ENCODE data around the gene BRINP2.

BRINP2 gene

GRCh38 chr1:177328251-177328650 lies 157.5 kb downstream of the BRINP2 start:
- no peaks in the 10 kb centered on the region for H3K79me2 ChIP-seq (ENCODE audit: insufficient read depth, low read length)
- TF ChIP-seq CTCF (IDR thresholded peaks at IDR 0.05; ENCODE audit: low read length) (no peak), EZH2 (IDR thresholded peaks at IDR 0.05; ENCODE audit: borderline replicate concordance, low read length) (no peak)
- H3F3A ChIP-seq (ENCODE audit: insufficient read depth, low read length), result no peaks in the 10 kb centered on the region
- H3K9me3 ChIP-seq (ENCODE audit: low read length), result no peaks in the 10 kb centered on the region
- no peaks in the 10 kb centered on the region for H3K36me3 ChIP-seq (ENCODE audit: insufficient read depth, low read length)
- H3K9ac ChIP-seq (ENCODE audit: low read length), result no peak overlapping the region
- H4K20me1 ChIP-seq (ENCODE audit: insufficient read depth, low read length), result no peaks in the 10 kb centered on the region
- H3K4me1 ChIP-seq (ENCODE audit: insufficient read depth, low read length, severe bottlenecking), result no peaks in the 10 kb centered on the region
- no peak overlapping the region for H3K27ac ChIP-seq (ENCODE audit: low read depth, low read length, poor library complexity, severe bottlenecking)
- H3K9me2 ChIP-seq (ENCODE audit: low read depth, low read length), result no peaks in the 10 kb centered on the region
- H3K4me3 ChIP-seq (ENCODE audit: low read depth, low read length, poor library complexity, severe bottlenecking), result no peak overlapping the region
- H3K4me2 ChIP-seq (ENCODE audit: low read length), result no peak overlapping the region
- H2AFZ ChIP-seq (ENCODE audit: low read length), result no peak overlapping the region
- no peaks in the 10 kb centered on the region for H3K27me3 ChIP-seq (ENCODE audit: insufficient read depth, low read length)

GRCh38 chr1:177329871-177330270 lies 159.1 kb downstream of the BRINP2 start:
- no peak overlapping the region for H2AFZ ChIP-seq (ENCODE audit: low read length)

More at GRCh38 chr1:177329871-177330270, 159.1 kb downstream of the BRINP2 start:
- no peaks in the 10 kb centered on the region for H3K9me3 ChIP-seq (ENCODE audit: low read length)
- H3K9ac ChIP-seq (ENCODE audit: low read length), result no peak overlapping the region
- no peaks in the 10 kb centered on the region for H3K27me3 ChIP-seq (ENCODE audit: insufficient read depth, low read length)
- no peaks in the 10 kb centered on the region for H3K36me3 ChIP-seq (ENCODE audit: insufficient read depth, low read length)
- H3K4me1 ChIP-seq (ENCODE audit: insufficient read depth, low read length, severe bottlenecking), result no peaks in the 10 kb centered on the region
- no peaks in the 10 kb centered on the region for H3K79me2 ChIP-seq (ENCODE audit: insufficient read depth, low read length)
- no peaks in the 10 kb centered on the region for H3K9me2 ChIP-seq (ENCODE audit: low read depth, low read length)
- H3K4me2 ChIP-seq (ENCODE audit: low read length), result no peak overlapping the region
- no peak for TF ChIP-seq EZH2 (IDR thresholded peaks at IDR 0.05; ENCODE audit: borderline replicate concordance, low read length)
- no peak for TF ChIP-seq CTCF (IDR thresholded peaks at IDR 0.05; ENCODE audit: low read length)
- H3K4me3 ChIP-seq (ENCODE audit: low read depth, low read length, poor library complexity, severe bottlenecking), result no peak overlapping the region
- H3F3A ChIP-seq (ENCODE audit: insufficient read depth, low read length), result no peaks in the 10 kb centered on the region
- no peak overlapping the region for H3K27ac ChIP-seq (ENCODE audit: low read depth, low read length, poor library complexity, severe bottlenecking)
- no peaks in the 10 kb centered on the region for H4K20me1 ChIP-seq (ENCODE audit: insufficient read depth, low read length)
